ENCODE results near the gene NRBF2. TPM values are rescaled to one million over a fixed set of nuclear protein-coding genes. Genes with fewer than 3 reads are reported as not detected.
A peak's percentile ranks its signal among the peaks of the same experiment; 100 is the strongest.

The NRBF2 gene
- total RNA-seq, 1 donor from 2014 or later = 31.0 TPM

GRCh38 chr10:63161592-63161991, 28.5 kb downstream of the NRBF2 start:
- peaks cover 9% of the 10 kb centered on the region for H3K27me3 Mint-ChIP-seq (ENCODE audit: unreplicated experiment)
- DNase-seq = no peak
- no peak overlapping the region for H3K4me3 Mint-ChIP-seq (ENCODE audit: unreplicated experiment)
- H3K4me1 Mint-ChIP-seq (ENCODE audit: low read depth, unreplicated experiment) = peaks cover 12% of the 10 kb centered on the region
- peak overlapping the region; percentile 15 for H3K27ac Mint-ChIP-seq (ENCODE audit: unreplicated experiment)
- no peaks in the 10 kb centered on the region for H3K36me3 Mint-ChIP-seq (ENCODE audit: unreplicated experiment)
- TF ChIP-seq CTCF (IDR thresholded peaks at IDR 0.05; ENCODE audit: partially characterized antibody, unreplicated experiment) = no peak
- peaks cover 4% of the 10 kb centered on the region for H3K9me3 Mint-ChIP-seq (ENCODE audit: unreplicated experiment)

DNA sequence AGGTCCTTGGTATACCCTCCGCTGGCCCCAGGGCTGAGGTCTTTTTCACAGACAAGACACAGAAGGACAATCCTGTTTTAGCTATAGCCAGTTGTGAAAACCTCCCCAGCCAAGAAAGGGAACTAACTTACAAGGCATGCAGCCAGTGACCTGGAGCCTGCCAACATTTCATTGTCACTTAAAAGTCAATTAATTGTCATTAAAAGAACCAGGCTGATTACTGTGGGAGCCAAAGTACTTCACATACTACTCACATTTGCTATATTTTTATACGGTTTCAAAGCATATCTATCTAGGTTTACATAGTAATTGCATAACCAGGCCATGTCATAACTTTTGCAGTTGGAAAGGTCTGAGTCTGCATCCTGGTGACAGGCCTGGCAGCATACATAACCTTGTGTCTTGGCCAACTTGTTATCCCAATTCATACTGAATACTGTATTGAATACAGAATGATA, 31.1 kb downstream of the NRBF2 start:
- TF ChIP-seq CTCF (IDR thresholded peaks at IDR 0.05; ENCODE audit: partially characterized antibody, unreplicated experiment) = no peak
- peaks cover 9% of the 10 kb centered on the region for H3K27me3 Mint-ChIP-seq (ENCODE audit: unreplicated experiment)
- DNase-seq = no peak
- H3K36me3 Mint-ChIP-seq (ENCODE audit: unreplicated experiment) = no peaks in the 10 kb centered on the region
- H3K4me3 Mint-ChIP-seq (ENCODE audit: unreplicated experiment) = no peak overlapping the region
- H3K27ac Mint-ChIP-seq (ENCODE audit: unreplicated experiment) = no peak overlapping the region
- peaks cover 10% of the 10 kb centered on the region for H3K4me1 Mint-ChIP-seq (ENCODE audit: low read depth, unreplicated experiment)
- peaks cover 2% of the 10 kb centered on the region for H3K9me3 Mint-ChIP-seq (ENCODE audit: unreplicated experiment)

GRCh38 chr10:63165249-63165648, 32.1 kb downstream of the NRBF2 start:
- no peak for TF ChIP-seq CTCF (IDR thresholded peaks at IDR 0.05; ENCODE audit: partially characterized antibody, unreplicated experiment)
- Mint-ChIP-seq H3K4me3 (ENCODE audit: unreplicated experiment) (no peak overlapping the region), H3K27me3 (ENCODE audit: unreplicated experiment) (peaks cover 9% of the 10 kb centered on the region), H3K4me1 (ENCODE audit: low read depth, unreplicated experiment) (peaks cover 5% of the 10 kb centered on the region), H3K36me3 (ENCODE audit: unreplicated experiment) (no peaks in the 10 kb centered on the region), H3K9me3 (ENCODE audit: unreplicated experiment) (peaks cover 2% of the 10 kb centered on the region), H3K27ac (ENCODE audit: unreplicated experiment) (no peak overlapping the region)
- DNase-seq = no peak

DNA sequence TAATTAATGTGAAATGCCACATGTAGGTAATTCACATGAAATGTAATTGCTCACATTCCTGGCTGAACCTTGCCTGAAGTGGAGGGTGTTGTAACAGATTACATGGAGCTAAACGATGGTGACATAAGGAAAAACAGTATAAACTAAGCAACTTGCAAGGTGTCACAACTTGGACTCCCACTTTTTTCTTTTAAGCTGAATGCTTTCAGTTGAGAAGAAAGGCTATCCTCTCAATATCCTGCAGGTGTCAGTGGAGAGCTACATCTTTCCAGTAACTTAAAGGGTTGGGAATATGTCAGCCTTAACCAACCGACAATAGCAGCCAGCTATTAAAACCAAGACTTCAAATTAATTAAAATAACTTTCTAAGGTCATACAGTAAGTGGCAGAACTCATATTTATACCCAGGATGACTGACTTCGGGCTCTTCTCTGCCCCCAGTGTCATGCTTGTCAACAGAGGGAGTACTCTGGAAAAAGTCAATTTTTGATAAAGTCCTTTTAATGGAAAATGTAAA, 33.7 kb downstream of the NRBF2 start:
- Mint-ChIP-seq H3K36me3 (ENCODE audit: unreplicated experiment) (no peaks in the 10 kb centered on the region), H3K27me3 (ENCODE audit: unreplicated experiment) (peaks cover 5% of the 10 kb centered on the region)

More for the DNA sequence above, 33.7 kb downstream of the NRBF2 start:
- Mint-ChIP-seq H3K4me3 (ENCODE audit: unreplicated experiment) (no peak overlapping the region), H3K9me3 (ENCODE audit: unreplicated experiment) (no peaks in the 10 kb centered on the region), H3K4me1 (ENCODE audit: low read depth, unreplicated experiment) (peaks cover 5% of the 10 kb centered on the region), H3K27ac (ENCODE audit: unreplicated experiment) (no peak overlapping the region)
- TF ChIP-seq CTCF (IDR thresholded peaks at IDR 0.05; ENCODE audit: partially characterized antibody, unreplicated experiment) = peak; percentile 86
- DNase-seq = no peak
